Measurements from ENCODE around the gene GALNTL6. TPM values are rescaled to one million over a fixed set of nuclear protein-coding genes. Genes with fewer than 3 reads are reported as not detected.

Gene GALNTL6
- total and polyA plus RNA-seq, 9 of the 15 experiments (the other 6 are each of a cell fraction or from before 2014, with no cell fraction given): 0.18 to 0.50 (median 0.29) TPM

DNA sequence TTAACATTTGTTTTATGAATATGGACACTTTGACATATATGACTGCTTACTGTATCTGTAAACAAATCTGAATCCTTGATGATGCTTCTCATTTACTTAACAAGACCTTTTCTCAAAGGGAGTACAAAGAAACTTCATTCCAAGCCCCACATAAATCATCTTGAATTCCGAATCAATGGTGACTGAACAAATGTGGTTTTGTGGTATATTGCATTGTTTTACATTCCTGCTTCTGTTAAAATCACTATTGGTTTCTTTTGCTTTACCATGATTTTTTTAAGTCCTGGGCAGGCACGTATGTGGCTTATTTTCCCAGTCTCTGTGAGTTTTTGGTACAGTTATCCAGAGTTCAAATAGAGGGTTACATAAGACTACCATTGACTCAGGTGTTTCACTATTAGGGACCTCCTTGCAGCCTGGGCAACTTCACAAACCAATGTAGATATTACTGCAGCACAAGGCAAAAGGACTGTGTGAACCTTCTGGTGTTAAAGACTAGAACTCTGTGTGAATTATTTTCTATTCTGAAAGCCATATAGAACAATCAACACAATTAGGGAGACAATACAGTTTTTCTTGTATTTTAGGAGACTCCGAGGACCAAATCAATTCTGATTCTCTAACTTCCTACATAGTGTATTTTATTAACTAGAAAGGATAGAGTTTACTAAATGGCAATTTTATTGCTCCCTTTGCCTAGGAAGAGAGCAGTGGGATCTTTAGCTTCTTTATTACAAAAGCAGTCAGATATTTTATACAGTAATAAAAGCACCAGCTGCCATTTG lies 196.4 kb downstream of the GALNTL6 start (continued):
- TF ChIP-seq, protein P1, sequence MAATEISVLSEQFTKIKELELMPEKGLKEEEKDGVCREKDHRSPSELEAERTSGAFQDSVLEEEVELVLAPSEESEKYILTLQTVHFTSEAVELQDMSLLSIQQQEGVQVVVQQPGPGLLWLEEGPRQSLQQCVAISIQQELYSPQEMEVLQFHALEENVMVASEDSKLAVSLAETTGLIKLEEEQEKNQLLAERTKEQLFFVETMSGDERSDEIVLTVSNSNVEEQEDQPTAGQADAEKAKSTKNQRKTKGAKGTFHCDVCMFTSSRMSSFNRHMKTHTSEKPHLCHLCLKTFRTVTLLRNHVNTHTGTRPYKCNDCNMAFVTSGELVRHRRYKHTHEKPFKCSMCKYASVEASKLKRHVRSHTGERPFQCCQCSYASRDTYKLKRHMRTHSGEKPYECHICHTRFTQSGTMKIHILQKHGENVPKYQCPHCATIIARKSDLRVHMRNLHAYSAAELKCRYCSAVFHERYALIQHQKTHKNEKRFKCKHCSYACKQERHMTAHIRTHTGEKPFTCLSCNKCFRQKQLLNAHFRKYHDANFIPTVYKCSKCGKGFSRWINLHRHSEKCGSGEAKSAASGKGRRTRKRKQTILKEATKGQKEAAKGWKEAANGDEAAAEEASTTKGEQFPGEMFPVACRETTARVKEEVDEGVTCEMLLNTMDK (IDR thresholded peaks at IDR 0.05; ENCODE audit: borderline replicate concordance, insufficient read depth, low read depth, low read length, poor library complexity, severe bottlenecking): no peak
- TF ChIP-seq RBM34 (IDR thresholded peaks at IDR 0.05; ENCODE audit: borderline replicate concordance, insufficient read depth, low read length) (no peak), GTF2E2 (tag; IDR thresholded peaks at IDR 0.05) (no peak), NR2C2 (CRISPR knock-in tag; IDR thresholded peaks at IDR 0.05) (no peak), NR2C2 (tag; IDR thresholded peaks at IDR 0.05) (no peak), ZFPM2 (CRISPR knock-in tag; IDR thresholded peaks at IDR 0.05) (no peak), RBM22 (IDR thresholded peaks at IDR 0.05; ENCODE audit: low read depth, low read length, poor library complexity, severe bottlenecking) (no peak)
- TF ChIP-seq, protein P2, sequence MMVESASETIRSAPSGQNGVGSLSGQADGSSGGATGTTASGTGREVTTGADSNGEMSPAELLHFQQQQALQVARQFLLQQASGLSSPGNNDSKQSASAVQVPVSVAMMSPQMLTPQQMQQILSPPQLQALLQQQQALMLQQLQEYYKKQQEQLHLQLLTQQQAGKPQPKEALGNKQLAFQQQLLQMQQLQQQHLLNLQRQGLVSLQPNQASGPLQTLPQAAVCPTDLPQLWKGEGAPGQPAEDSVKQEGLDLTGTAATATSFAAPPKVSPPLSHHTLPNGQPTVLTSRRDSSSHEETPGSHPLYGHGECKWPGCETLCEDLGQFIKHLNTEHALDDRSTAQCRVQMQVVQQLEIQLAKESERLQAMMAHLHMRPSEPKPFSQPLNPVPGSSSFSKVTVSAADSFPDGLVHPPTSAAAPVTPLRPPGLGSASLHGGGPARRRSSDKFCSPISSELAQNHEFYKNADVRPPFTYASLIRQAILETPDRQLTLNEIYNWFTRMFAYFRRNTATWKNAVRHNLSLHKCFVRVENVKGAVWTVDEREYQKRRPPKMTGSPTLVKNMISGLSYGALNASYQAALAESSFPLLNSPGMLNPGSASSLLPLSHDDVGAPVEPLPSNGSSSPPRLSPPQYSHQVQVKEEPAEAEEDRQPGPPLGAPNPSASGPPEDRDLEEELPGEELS (CRISPR knock-in tag; IDR thresholded peaks at IDR 0.05; ENCODE audit: borderline replicate concordance): no peak

All from K562 (cell line).